ENCODE results near the gene LAMA1. TPM values are rescaled to one million over a fixed set of nuclear protein-coding genes. Genes with fewer than 3 reads are reported as not detected.
A peak's percentile ranks its signal among the peaks of the same experiment; 100 is the strongest.

The LAMA1 gene
- total RNA-seq, 5 donors from 2014 or later (not counting 1 experiment from before 2014, with no cell fraction given): 0.09 to 0.43 (median 0.09) TPM; not detected in 2

GRCh38 chr18:7139409-7139808, 21.8 kb upstream of the LAMA1 start:
- ChIA-PET CTCF (no interaction called here), POLR2A (no interaction called here)
- no peaks in the 10 kb centered on the region for H3K4me1 ChIP-seq (ENCODE audit: control insufficient read depth in 1 of 2, extremely low read depth in 1 of 2, insufficient read depth in 2 of 2, low read length in 2 of 2)
- Mint-ChIP-seq H3K36me3 (no peaks in the 10 kb centered on the region), H3K27me3 (no peaks in the 10 kb centered on the region), H3K4me3 (no peak overlapping the region), H3K4me1 (no peaks in the 10 kb centered on the region), H3K9me3 (peaks cover 0 to 6% (median 5%) of the 10 kb centered on the region in 3 donors), H3K27ac (no peak overlapping the region)
- WGBS (ENCODE audit: insufficient coverage): no CpG with 5 or more reads among the region's 4 CpGs
- no peak for ATAC-seq (replicated peaks in 1 of 4)
- no peak overlapping the region for H3K27ac ChIP-seq (ENCODE audit: low read length)
- H3K4me3 ChIP-seq (ENCODE audit: control insufficient read depth in 1 of 2, extremely low read depth in 1 of 2, low read length in 1 of 2): no peak overlapping the region
- H3K9me3 ChIP-seq: no peaks in the 10 kb centered on the region
- no peaks in the 10 kb centered on the region for H3K27me3 ChIP-seq (replicated peaks in 1 of 2; ENCODE audit: control insufficient read depth in 2 of 2, extremely low read depth in 1 of 2, insufficient read depth in 2 of 2, low read length in 1 of 2)
- DNase-seq: no peak
- H3K36me3 ChIP-seq (ENCODE audit: control insufficient read depth in 2 of 2, extremely low read depth in 1 of 2, insufficient read depth in 1 of 2, low read length in 1 of 2): no peaks in the 10 kb centered on the region

- no peaks in the 10 kb centered on the region for H3K4me1 Mint-ChIP-seq
- no peaks in the 10 kb centered on the region for H3K36me3 ChIP-seq (ENCODE audit: control insufficient read depth in 2 of 2, extremely low read depth in 1 of 2, insufficient read depth in 1 of 2, low read length in 1 of 2)
- H3K36me3 Mint-ChIP-seq: no peaks in the 10 kb centered on the region
- DNase-seq (no peak), ATAC-seq (replicated peaks in 1 of 4) (no peak)
- no peak overlapping the region for H3K27ac Mint-ChIP-seq
- H3K27me3 Mint-ChIP-seq: no peaks in the 10 kb centered on the region
- no peaks in the 10 kb centered on the region for H3K4me1 ChIP-seq (ENCODE audit: control insufficient read depth in 1 of 2, extremely low read depth in 1 of 2, insufficient read depth in 2 of 2, low read length in 2 of 2)
- H3K9me3 ChIP-seq: no peaks in the 10 kb centered on the region
- H3K9me3 Mint-ChIP-seq: peaks cover 0 to 11% (median 4%) of the 10 kb centered on the region in 3 donors
- H3K4me3 Mint-ChIP-seq: no peak overlapping the region
- H3K27me3 ChIP-seq (replicated peaks in 1 of 2; ENCODE audit: control insufficient read depth in 2 of 2, extremely low read depth in 1 of 2, insufficient read depth in 2 of 2, low read length in 1 of 2): no peaks in the 10 kb centered on the region
- H3K27ac ChIP-seq (ENCODE audit: low read length): no peak overlapping the region
- no peak overlapping the region for H3K4me3 ChIP-seq (ENCODE audit: control insufficient read depth in 1 of 2, extremely low read depth in 1 of 2, low read length in 1 of 2)
- CTCF ChIA-PET: interaction anchor here in 1 of 2 donors (0.6 kb wide), 1 partner anchor 332 kb away, joined by 3 read pairs; no protein-coding TSS in a partner anchor
- POLR2A ChIA-PET: no interaction called here
These were observed 15.6 kb upstream of the LAMA1 start for GRCh38 chr18:7133181-7133580.

- no peak for ATAC-seq (replicated peaks in 1 of 4)
- Histone ChIP-seq H3K27ac (ENCODE audit: low read length) (no peak overlapping the region), H3K9me3 (no peaks in the 10 kb centered on the region), H3K36me3 (ENCODE audit: control insufficient read depth in 2 of 2, extremely low read depth in 1 of 2, insufficient read depth in 1 of 2, low read length in 1 of 2) (no peaks in the 10 kb centered on the region), H3K27me3 (replicated peaks in 1 of 2; ENCODE audit: control insufficient read depth in 2 of 2, extremely low read depth in 1 of 2, insufficient read depth in 2 of 2, low read length in 1 of 2) (no peaks in the 10 kb centered on the region), H3K4me3 (ENCODE audit: control insufficient read depth in 1 of 2, extremely low read depth in 1 of 2, low read length in 1 of 2) (no peak overlapping the region), H3K4me1 (ENCODE audit: control insufficient read depth in 1 of 2, extremely low read depth in 1 of 2, insufficient read depth in 2 of 2, low read length in 2 of 2) (no peaks in the 10 kb centered on the region)
- Mint-ChIP-seq H3K36me3 (no peaks in the 10 kb centered on the region), H3K4me1 (no peaks in the 10 kb centered on the region), H3K9me3 (peaks cover 0 to 13% (median 4%) of the 10 kb centered on the region in 3 donors), H3K27ac (no peak overlapping the region), H3K4me3 (no peak overlapping the region), H3K27me3 (no peaks in the 10 kb centered on the region)
- DNase-seq: no peak
- CTCF ChIA-PET: no interaction called here
- POLR2A ChIA-PET: no interaction called here
- WGBS (ENCODE audit: insufficient coverage): 68% methylated on average over 4 of the region's 9 CpGs
These were observed 15.0 kb upstream of the LAMA1 start for GRCh38 chr18:7132356-7133150.

GRCh38 chr18:7122376-7122775, 4.8 kb upstream of the LAMA1 start:
- Histone ChIP-seq H3K4me3 (ENCODE audit: control insufficient read depth in 1 of 2, extremely low read depth in 1 of 2, low read length in 1 of 2) (no peak overlapping the region), H3K27me3 (replicated peaks in 1 of 2; ENCODE audit: control insufficient read depth in 2 of 2, extremely low read depth in 1 of 2, insufficient read depth in 2 of 2, low read length in 1 of 2) (peaks cover 6 to 9% of the 10 kb centered on the region in 2 experiments), H3K9me3 (no peaks in the 10 kb centered on the region), H3K4me1 (ENCODE audit: control insufficient read depth in 1 of 2, extremely low read depth in 1 of 2, insufficient read depth in 2 of 2, low read length in 2 of 2) (no peaks in the 10 kb centered on the region), H3K36me3 (ENCODE audit: control insufficient read depth in 2 of 2, extremely low read depth in 1 of 2, insufficient read depth in 1 of 2, low read length in 1 of 2) (no peaks in the 10 kb centered on the region), H3K27ac (ENCODE audit: low read length) (no peak overlapping the region)
- Mint-ChIP-seq H3K9me3 (peaks cover 2 to 16% (median 3%) of the 10 kb centered on the region in 3 donors), H3K4me1 (no peaks in the 10 kb centered on the region), H3K27me3 (peaks cover 10 to 11% of the 10 kb centered on the region in 2 donors), H3K4me3 (no peak overlapping the region), H3K27ac (no peak overlapping the region), H3K36me3 (no peaks in the 10 kb centered on the region)
- DNase-seq (no peak), ATAC-seq (replicated peaks in 1 of 4) (no peak)
- CTCF ChIA-PET: no interaction called here
- POLR2A ChIA-PET: no interaction called here
- 67% methylated on average over 4 of the region's 4 CpGs for WGBS (ENCODE audit: insufficient coverage)

DNA sequence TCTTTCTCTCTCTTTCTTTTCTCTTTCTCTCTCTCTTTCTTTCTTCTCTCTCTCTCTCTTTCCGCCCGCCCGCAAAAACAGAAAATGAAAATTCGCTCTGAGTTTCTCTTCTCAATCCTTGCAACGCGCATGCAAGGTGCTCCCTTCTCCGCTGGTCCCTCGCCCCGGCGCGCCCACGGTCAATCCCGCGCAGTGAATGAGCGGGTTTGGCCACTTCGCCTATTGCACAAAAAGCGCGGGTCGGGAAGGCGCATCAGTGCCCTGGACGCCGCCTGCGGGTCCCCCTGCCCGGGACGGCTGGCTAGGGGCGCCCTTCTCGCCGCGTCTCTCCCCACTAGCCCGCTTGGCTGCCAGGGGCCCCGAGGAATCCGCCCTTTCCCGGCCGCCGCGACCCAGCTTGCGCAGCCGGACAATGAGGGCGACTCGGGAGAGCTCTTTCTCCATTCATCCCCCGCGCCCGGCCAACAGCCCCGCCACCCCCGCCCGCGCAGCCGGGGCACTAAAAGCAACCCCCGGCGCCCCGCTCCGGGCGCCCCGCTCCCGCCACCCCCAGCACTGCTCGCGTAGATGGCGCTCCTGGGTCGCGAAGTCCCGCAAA, 706 bp downstream of the LAMA1 start:
- peaks cover 0 to 5% of the 10 kb centered on the region in 2 experiments for H3K4me1 ChIP-seq (ENCODE audit: control insufficient read depth in 1 of 2, extremely low read depth in 1 of 2, insufficient read depth in 2 of 2, low read length in 2 of 2)
- Mint-ChIP-seq H3K4me1 (peaks cover 8 to 9% (median 9%) of the 10 kb centered on the region in 3 donors), H3K27ac (no peak overlapping the region), H3K36me3 (no peaks in the 10 kb centered on the region), H3K27me3 (peaks cover 39 to 43% of the 10 kb centered on the region in 2 donors), H3K4me3 (peak overlapping the region in 1 of 3 donors; percentile 26), H3K9me3 (peaks cover 4 to 5% (median 4%) of the 10 kb centered on the region in 3 donors)
- no peaks in the 10 kb centered on the region for H3K36me3 ChIP-seq (ENCODE audit: control insufficient read depth in 2 of 2, extremely low read depth in 1 of 2, insufficient read depth in 1 of 2, low read length in 1 of 2)
- DNase-seq (no peak), ATAC-seq (replicated peaks in 1 of 4) (no peak)
- peak overlapping the region in 1 of 2 donors; percentile 69 for H3K4me3 ChIP-seq (ENCODE audit: control insufficient read depth in 1 of 2, extremely low read depth in 1 of 2, low read length in 1 of 2)
- no peaks in the 10 kb centered on the region for H3K9me3 ChIP-seq
- H3K27ac ChIP-seq (ENCODE audit: low read length): no peak overlapping the region
- CTCF ChIA-PET: no interaction called here
- WGBS (ENCODE audit: insufficient coverage): 7% methylated on average over 54 of the region's 61 CpGs
- H3K27me3 ChIP-seq (replicated peaks in 1 of 2; ENCODE audit: control insufficient read depth in 2 of 2, extremely low read depth in 1 of 2, insufficient read depth in 2 of 2, low read length in 1 of 2): peaks cover 12 to 27% of the 10 kb centered on the region in 2 experiments
- POLR2A ChIA-PET: no interaction called here

DNA sequence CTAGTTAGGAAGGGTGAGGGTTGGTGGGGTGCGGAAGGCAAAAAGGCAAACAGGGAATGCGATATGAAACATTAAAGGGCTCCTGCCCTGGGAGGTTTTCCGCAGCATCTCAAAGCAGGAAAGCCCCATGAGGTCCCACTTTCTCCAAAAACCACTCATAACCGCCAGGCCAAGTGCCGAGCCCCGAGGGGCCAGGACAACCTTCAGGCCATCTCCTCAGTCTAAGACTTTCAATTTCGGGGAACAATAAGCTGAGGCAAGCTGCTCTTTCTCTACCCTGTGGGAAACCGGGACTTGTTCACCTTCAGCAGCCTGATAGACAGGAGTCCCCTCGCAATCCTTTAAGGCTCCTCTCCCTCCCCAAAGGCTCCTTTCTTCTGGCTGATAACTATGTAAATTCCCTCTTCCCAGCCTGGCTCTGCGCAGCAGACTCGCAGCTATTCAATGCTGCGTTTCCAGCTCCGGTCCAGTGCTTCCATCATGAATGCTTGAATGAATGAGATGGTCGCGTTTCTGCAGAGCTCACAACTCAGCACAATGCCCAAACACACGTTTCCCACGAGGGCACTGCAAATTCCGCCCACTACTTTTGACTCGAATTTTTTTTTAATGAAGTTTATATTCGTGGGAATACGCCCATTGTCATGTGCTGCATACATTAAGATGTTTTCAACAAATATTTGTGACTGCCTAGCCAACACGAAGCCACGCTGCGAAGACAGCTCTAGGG, 1.4 kb downstream of the LAMA1 start:
- Mint-ChIP-seq H3K9me3 (peaks cover 4 to 6% (median 4%) of the 10 kb centered on the region in 3 donors), H3K27me3 (peaks cover 39 to 44% of the 10 kb centered on the region in 2 donors), H3K27ac (no peak overlapping the region), H3K4me1 (peaks cover 8 to 9% (median 9%) of the 10 kb centered on the region in 3 donors), H3K36me3 (no peaks in the 10 kb centered on the region), H3K4me3 (peak overlapping the region in 1 of 3 donors; percentile 26)
- Histone ChIP-seq H3K9me3 (no peaks in the 10 kb centered on the region), H3K4me3 (ENCODE audit: control insufficient read depth in 1 of 2, extremely low read depth in 1 of 2, low read length in 1 of 2) (peak overlapping the region in 1 of 2 donors; percentile 69), H3K27ac (ENCODE audit: low read length) (no peak overlapping the region), H3K27me3 (replicated peaks in 1 of 2; ENCODE audit: control insufficient read depth in 2 of 2, extremely low read depth in 1 of 2, insufficient read depth in 2 of 2, low read length in 1 of 2) (peaks cover 16 to 27% of the 10 kb centered on the region in 2 experiments), H3K4me1 (ENCODE audit: control insufficient read depth in 1 of 2, extremely low read depth in 1 of 2, insufficient read depth in 2 of 2, low read length in 2 of 2) (peaks cover 0 to 5% of the 10 kb centered on the region in 2 experiments), H3K36me3 (ENCODE audit: control insufficient read depth in 2 of 2, extremely low read depth in 1 of 2, insufficient read depth in 1 of 2, low read length in 1 of 2) (no peaks in the 10 kb centered on the region)
- ATAC-seq (replicated peaks in 1 of 4): peak in 1 of 4 experiments; percentile 15
- POLR2A ChIA-PET: no interaction called here
- 14% methylated on average over 12 of the region's 24 CpGs for WGBS (ENCODE audit: insufficient coverage)
- no peak for DNase-seq
- CTCF ChIA-PET: no interaction called here
